K562 (cell line): Measurements from ENCODE around the gene CHRNG. TPM values are rescaled to one million over a fixed set of nuclear protein-coding genes. Genes with fewer than 3 reads are reported as not detected.

Experiments
- ATAC-seq: fragments of 200-7000 bp; cut with Tn5 transposase; 3 replicates; pipeline ENCODE4 v1.9.1; 2020; ENCODE audit warnings: moderate library complexity
- BruUV-seq: library from RNA; stranded (reverse); fragments of 400-500 nt; replicated peaks from 2 replicates; lab custom pipeline; 2021; lab: Mats Ljungman, UMichigan
- CTCF ChIA-PET: fragments of 300-600 bp; formaldehyde crosslinking; extraction: SDS; loops from one replicate; lab custom pipeline; 2021; ENCODE audit warnings: low intra/inter-chr PET ratio; lab: Yijun Ruan, JAX
- POLR2A ChIA-PET: fragments of 300-600, 350-650 bp; sonication (Branson Sonifier 250); formaldehyde crosslinking; extraction: SDS; loops from one replicate; lab custom pipeline; 2021; ENCODE audit warnings: antibody characterized with exemption, inconsistent platforms; lab: Yijun Ruan, JAX
- DNase-seq, 4 experiments: peaks; one replicate each; pipeline versions ENCODE4 v3.0.0 to v3.0.0-alpha.2; 2011 to 2018; ENCODE audit warnings: low spot score in 3 of 4, mixed read lengths in 3 of 4; ENCODE audit errors: extremely low read depth in 1 of 4
- FAIRE-seq: peaks from 2 replicates; lab custom pipeline; 2011; peaks lifted over from hg19 to GRCh38; lab: Jason Lieb, UNC
- H2AFZ ChIP-seq: 2 replicates; pipeline ENCODE4 v1.6.0; 2011; ENCODE audit warnings: low read depth, low read length, control low read depth, inconsistent platforms
- H3K27ac ChIP-seq: fragments of 200-600 bp; 3 replicates; pipeline ENCODE4 v1.8.0; 2011; ENCODE audit warnings: low read depth, mild to moderate bottlenecking, control low read depth, inconsistent platforms, low read length, moderate library complexity, mixed read lengths; ENCODE audit errors: extremely low read depth
- H3K27me3 ChIP-seq, 2 experiments: fragments of 300-600 bp in 1 of 2; 2 replicates in 1 of 2; 3 replicates in 1 of 2; pipeline versions ENCODE4 v1.6.0 to v1.8.0; 2011; ENCODE audit warnings: inconsistent platforms in 2 of 2, low read length in 2 of 2, mild to moderate bottlenecking in 1 of 2, mixed read lengths in 1 of 2, moderate library complexity in 1 of 2; ENCODE audit not compliant: control insufficient read depth in 2 of 2, insufficient read depth in 2 of 2
- H3K36me3 ChIP-seq: fragments of 300-600 bp; 3 replicates; pipeline ENCODE4 v1.8.0; 2011; ENCODE audit warnings: mild to moderate bottlenecking, low read length, inconsistent platforms; ENCODE audit not compliant: control insufficient read depth, insufficient read depth
- H3K4me1 ChIP-seq, 2 experiments: fragments of 200-600 bp in 1 of 2; replicated peaks in 1 of 2; 2 replicates in 1 of 2; 3 replicates in 1 of 2; pipeline versions ENCODE4 v1.5.1 to v1.8.0; 2011; ENCODE audit warnings: inconsistent platforms in 2 of 2, low read length in 2 of 2, mild to moderate bottlenecking in 1 of 2, mixed read lengths in 1 of 2, moderate library complexity in 1 of 2; ENCODE audit not compliant: control insufficient read depth in 2 of 2, insufficient read depth in 2 of 2
- H3K4me2 ChIP-seq: 2 replicates; pipeline ENCODE4 v1.6.1; 2011; ENCODE audit warnings: low read length, control low read depth, inconsistent platforms, mixed read lengths; ENCODE audit not compliant: insufficient read depth
- H3K4me3 ChIP-seq: fragments of 200-600 bp; sonication (generic), shearing (Covaris generic); 2 replicates; pipeline ENCODE4 v1.5.1; 2016; ENCODE audit warnings: control low read depth, inconsistent platforms
- H3K79me2 ChIP-seq: fragments of 200-600 bp; 3 replicates; pipeline ENCODE4 v1.8.0; 2011; ENCODE audit warnings: low read length, inconsistent platforms; ENCODE audit not compliant: control insufficient read depth, insufficient read depth
- H3K9ac ChIP-seq, 2 experiments: 2 replicates each; pipeline versions ENCODE4 v1.6.0 to v1.6.1; 2011; ENCODE audit warnings: low read depth in 2 of 2, low read length in 2 of 2, control low read depth in 1 of 2, inconsistent platforms in 1 of 2, mild to moderate bottlenecking in 1 of 2, mixed read lengths in 1 of 2; ENCODE audit not compliant: insufficient read depth in 1 of 2
- H3K9me1 ChIP-seq: one replicate; pipeline ENCODE4 v1.6.0; 2011; ENCODE audit warnings: inconsistent platforms, mild to moderate bottlenecking, low read length, moderate library complexity; ENCODE audit not compliant: control insufficient read depth, insufficient read depth
- H3K9me3 ChIP-seq: replicated peaks from 2 replicates; pipeline ENCODE4 v1.5.1; 2011; ENCODE audit warnings: low read depth, low read length, inconsistent platforms; ENCODE audit not compliant: control insufficient read depth, insufficient read depth
- H4K20me1 ChIP-seq: replicated peaks from 2 replicates; pipeline ENCODE4 v1.6.1; 2011; ENCODE audit warnings: low read length, inconsistent platforms, mixed read lengths; ENCODE audit not compliant: control insufficient read depth, insufficient read depth
- E2F6 ChIP-seq, 2 experiments: IDR thresholded peaks; 2 replicates each; pipeline ENCODE4 v1.6.1; 2011; ENCODE audit warnings: borderline replicate concordance in 1 of 2, control low read depth in 1 of 2, low read depth in 1 of 2, low read length in 1 of 2, mild to moderate bottlenecking in 1 of 2, mixed read lengths in 1 of 2, moderate library complexity in 1 of 2; ENCODE audit not compliant: insufficient read depth in 1 of 2, insufficient read length in 1 of 2, poor library complexity in 1 of 2, severe bottlenecking in 1 of 2; ENCODE audit errors: extremely low read depth in 1 of 2
- FOXM1 ChIP-seq, 2 experiments: fragments of 450-650 bp in 1 of 2; sonication (generic) in 1 of 2; formaldehyde crosslinking in 1 of 2; IDR thresholded peaks; 2 replicates each; pipeline versions ENCODE4 v1.6.1 to v1.9.0; 2017 to 2022; ENCODE audit warnings: low read depth in 2 of 2, mild to moderate bottlenecking in 2 of 2, missing genetic modification reagents in 1 of 2, moderate library complexity in 1 of 2
- ILK ChIP-seq: fragments of 450-650 bp; IDR thresholded peaks from 2 replicates; pipeline ENCODE4 v1.6.1; 2016; ENCODE audit warnings: missing genetic modification characterization, low read depth, mild to moderate bottlenecking, missing compliant biosample characterization, moderate library complexity, borderline replicate concordance
- SIN3A ChIP-seq, 2 experiments: fragments of 150-350 bp in 1 of 2; IDR thresholded peaks; 2 replicates each; pipeline ENCODE4 v1.6.1; 2011 to 2016; ENCODE audit warnings: borderline replicate concordance in 2 of 2, low read depth in 2 of 2, low read length in 2 of 2, mild to moderate bottlenecking in 2 of 2, moderate library complexity in 2 of 2; ENCODE audit not compliant: control insufficient read depth in 1 of 2
- TGIF2 ChIP-seq: sonication (generic); formaldehyde crosslinking; IDR thresholded peaks from 2 replicates; pipeline ENCODE4 v1.8.1; 2022; ENCODE audit warnings: mild to moderate bottlenecking, missing genetic modification reagents, moderate library complexity
- ZFP36 ChIP-seq: fragments of 150-350 bp; IDR thresholded peaks from 2 replicates; pipeline ENCODE4 v1.6.1; 2018; ENCODE audit warnings: low read length, low read depth; ENCODE audit not compliant: partially characterized antibody
- ZNF239 ChIP-seq: fragments of 250-450 bp; sonication (Bioruptor Pico); IDR thresholded peaks from 2 replicates; pipeline ENCODE4 v1.4.0; 2020; ENCODE audit warnings: mild to moderate bottlenecking
- ZNF280A ChIP-seq: fragments of 450-650 bp; IDR thresholded peaks from 2 replicates; pipeline ENCODE4 v1.6.1; 2018; ENCODE audit warnings: mild to moderate bottlenecking, low read depth; ENCODE audit not compliant: partially characterized antibody
- ZNF780A ChIP-seq: fragments of 250-450 bp; sonication (Bioruptor Pico); IDR thresholded peaks from 2 replicates; pipeline ENCODE4 v1.5.0; 2021; ENCODE audit warnings: mild to moderate bottlenecking
- whole genome bisulfite sequencing: fragments of 100-300 bp; shearing (Covaris generic); methylation state at CpG from one replicate; pipeline ENCODE4 v1.1.6; 2016; ENCODE audit warnings: low coverage, mixed read lengths; ENCODE audit not compliant: insufficient coverage; ENCODE audit errors: missing lambda C conversion rate; 5-methylcytosine and 5-hydroxymethylcytosine counted together
- in situ Hi-C: fragments of 300-500 bp; cut with MboI; formaldehyde crosslinking; loops from 4 replicates; pipeline ENCODE4 v1.15.0; 2018; ENCODE audit warnings: inconsistent platforms, mixed read lengths
- intact Hi-C: fragments of 100-400 bp; cut with micrococcal nuclease; formaldehyde crosslinking; loops from 2 replicates; pipeline ENCODE4 v1.14.2; 2022
- polyA plus RNA-seq, 8 experiments: library from polyadenylated mRNA; depleted of rRNA in 4 of 8; stranded (reverse) in 5 of 8; unstranded in 3 of 8; fragments of >200 nt; fragmentation: Nextera tagmentation in 2 of 8; fragmentation: Illumina TruSeq in 1 of 8; extraction: Ambion mirVana in 2 of 8; extraction: Trizol in 1 of 8; gene quantifications; 2 replicates each; pipeline versions ENCODE4 v1.2.1 to v1.2.3, GENCODE V29; 2011 to 2014; ENCODE audit warnings: inconsistent platforms in 1 of 8, missing spikeins in 1 of 8
- total RNA-seq, 7 experiments: library from RNA; depleted of rRNA in 6 of 7; stranded (reverse); fragments of >200 nt in 6 of 7; fragmentation: Illumina TruSeq in 2 of 7; extraction: Trizol in 2 of 7; gene quantifications; 2 replicates each; pipeline versions ENCODE4 v1.2.1 to v1.2.3, GENCODE V29; 2011 to 2021; ENCODE audit warnings: low replicate concordance in 1 of 7
- TF ChIP-seq, protein P1 (sequence below): fragments of 450-650 bp; formaldehyde crosslinking; IDR thresholded peaks from 2 replicates; pipeline ENCODE4 v1.4.0; 2020; ENCODE audit warnings: mild to moderate bottlenecking, moderate library complexity
- TF ChIP-seq, protein P2 (sequence below): fragments of 450-650 bp; formaldehyde crosslinking; IDR thresholded peaks from 2 replicates; pipeline ENCODE4 v1.4.0; 2020; ENCODE audit warnings: mild to moderate bottlenecking, moderate library complexity
- TF ChIP-seq, protein P3 (sequence below): fragments of 450-650 bp; formaldehyde crosslinking; conservative IDR thresholded peaks from 2 replicates; pipeline ENCODE4 v1.4.0; 2022; ENCODE audit warnings: mild to moderate bottlenecking, missing genetic modification characterization

Gene CHRNG
- total and polyA plus RNA-seq, 9 of the 15 experiments (the other 6 are each of a cell fraction or from before 2014, with no cell fraction given) = not detected

GRCh38 chr2:232496501-232497270, 42.8 kb upstream of the CHRNG start:
- no peaks in the 10 kb centered on the region for H3K9me1 ChIP-seq
- H3K4me2 ChIP-seq = no peak overlapping the region
- no peaks in the 10 kb centered on the region for H3K4me1 ChIP-seq
- TF ChIP-seq, protein P1, sequence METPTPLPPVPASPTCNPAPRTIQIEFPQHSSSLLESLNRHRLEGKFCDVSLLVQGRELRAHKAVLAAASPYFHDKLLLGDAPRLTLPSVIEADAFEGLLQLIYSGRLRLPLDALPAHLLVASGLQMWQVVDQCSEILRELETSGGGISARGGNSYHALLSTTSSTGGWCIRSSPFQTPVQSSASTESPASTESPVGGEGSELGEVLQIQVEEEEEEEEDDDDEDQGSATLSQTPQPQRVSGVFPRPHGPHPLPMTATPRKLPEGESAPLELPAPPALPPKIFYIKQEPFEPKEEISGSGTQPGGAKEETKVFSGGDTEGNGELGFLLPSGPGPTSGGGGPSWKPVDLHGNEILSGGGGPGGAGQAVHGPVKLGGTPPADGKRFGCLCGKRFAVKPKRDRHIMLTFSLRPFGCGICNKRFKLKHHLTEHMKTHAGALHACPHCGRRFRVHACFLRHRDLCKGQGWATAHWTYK (CRISPR knock-in tag) = no peak
- TF ChIP-seq E2F6 (IDR thresholded peaks at IDR 0.05; ENCODE audit: borderline replicate concordance in 1 of 2, extremely low read depth in 1 of 2, insufficient read depth in 1 of 2, insufficient read length in 1 of 2, low read depth in 1 of 2, low read length in 1 of 2, poor library complexity in 1 of 2, severe bottlenecking in 1 of 2) (no peak), ZNF780A (CRISPR knock-in tag) (no peak), ZNF239 (no peak), ZNF280A (no peak), SIN3A (IDR thresholded peaks at IDR 0.05; ENCODE audit: borderline replicate concordance in 2 of 2, control insufficient read depth in 1 of 2, low read depth in 2 of 2, low read length in 2 of 2) (no peak), TGIF2 (no peak), ILK (no peak), ZFP36 (no peak), FOXM1 (IDR thresholded peaks at IDR 0.05; ENCODE audit: low read depth) (no peak), FOXM1 (CRISPR knock-in tag; IDR thresholded peaks at IDR 0.05; ENCODE audit: low read depth) (no peak)
- TF ChIP-seq, protein P2, sequence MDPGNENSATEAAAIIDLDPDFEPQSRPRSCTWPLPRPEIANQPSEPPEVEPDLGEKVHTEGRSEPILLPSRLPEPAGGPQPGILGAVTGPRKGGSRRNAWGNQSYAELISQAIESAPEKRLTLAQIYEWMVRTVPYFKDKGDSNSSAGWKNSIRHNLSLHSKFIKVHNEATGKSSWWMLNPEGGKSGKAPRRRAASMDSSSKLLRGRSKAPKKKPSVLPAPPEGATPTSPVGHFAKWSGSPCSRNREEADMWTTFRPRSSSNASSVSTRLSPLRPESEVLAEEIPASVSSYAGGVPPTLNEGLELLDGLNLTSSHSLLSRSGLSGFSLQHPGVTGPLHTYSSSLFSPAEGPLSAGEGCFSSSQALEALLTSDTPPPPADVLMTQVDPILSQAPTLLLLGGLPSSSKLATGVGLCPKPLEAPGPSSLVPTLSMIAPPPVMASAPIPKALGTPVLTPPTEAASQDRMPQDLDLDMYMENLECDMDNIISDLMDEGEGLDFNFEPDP (CRISPR knock-in tag) = no peak
- TF ChIP-seq, protein P3, sequence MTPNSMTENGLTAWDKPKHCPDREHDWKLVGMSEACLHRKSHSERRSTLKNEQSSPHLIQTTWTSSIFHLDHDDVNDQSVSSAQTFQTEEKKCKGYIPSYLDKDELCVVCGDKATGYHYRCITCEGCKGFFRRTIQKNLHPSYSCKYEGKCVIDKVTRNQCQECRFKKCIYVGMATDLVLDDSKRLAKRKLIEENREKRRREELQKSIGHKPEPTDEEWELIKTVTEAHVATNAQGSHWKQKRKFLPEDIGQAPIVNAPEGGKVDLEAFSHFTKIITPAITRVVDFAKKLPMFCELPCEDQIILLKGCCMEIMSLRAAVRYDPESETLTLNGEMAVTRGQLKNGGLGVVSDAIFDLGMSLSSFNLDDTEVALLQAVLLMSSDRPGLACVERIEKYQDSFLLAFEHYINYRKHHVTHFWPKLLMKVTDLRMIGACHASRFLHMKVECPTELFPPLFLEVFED = no peak
- ATAC-seq = no peak
- in situ Hi-C loops = no loop called here
- no peaks in the 10 kb centered on the region for H3K79me2 ChIP-seq
- CTCF ChIA-PET = no interaction called here
- intact Hi-C loops = no loop called here
- no peaks in the 10 kb centered on the region for H3K36me3 ChIP-seq
- no TSS peak for BruUV-seq
- FAIRE-seq = no peak
- H3K4me3 ChIP-seq = no peak overlapping the region
- WGBS = 1% methylated on average over 13 of the region's 20 CpGs
- no peaks in the 10 kb centered on the region for H4K20me1 ChIP-seq
- H3K27me3 ChIP-seq = peaks cover 0 to 33% of the 10 kb centered on the region in 2 experiments; a peak in 2 of 5 replicates
- DNase-seq = no peak
- H2AFZ ChIP-seq = no peak overlapping the region
- POLR2A ChIA-PET = no interaction called here
- no peak overlapping the region for H3K9ac ChIP-seq
- no peaks in the 10 kb centered on the region for H3K9me3 ChIP-seq
- H3K27ac ChIP-seq = no peak overlapping the region
